Activated naive CD8-positive, alpha-beta T cell treated with anti-CD3 and anti-CD28 coated beads, Interleukin-2, amount 50 U/mL, for 24 hours (primary cell): ENCODE data around the gene TIMM23.
A peak's percentile ranks its signal among the peaks of the same experiment; 100 is the strongest.

Source experiments
- ATAC-seq: fragments of 150-1000 bp; cut with Tn5 transposase; one replicate; pipeline ENCODE4 v1.10.0; 2021
- DNase-seq: peaks from one replicate; pipeline ENCODE4 v3.0.0; 2021
- H3K27ac Mint-ChIP-seq: one replicate; pipeline ENCODE4 v1.8.0; 2021; ENCODE audit warnings: mild to moderate bottlenecking, mixed read lengths
- H3K27me3 Mint-ChIP-seq: one replicate; pipeline ENCODE4 v1.8.0; 2021; ENCODE audit warnings: mixed read lengths
- H3K36me3 Mint-ChIP-seq: one replicate; pipeline ENCODE4 v1.8.0; 2021; ENCODE audit warnings: low read depth, mixed read lengths
- H3K4me1 Mint-ChIP-seq: one replicate; pipeline ENCODE4 v1.8.0; 2021; ENCODE audit warnings: mixed read lengths
- H3K4me3 Mint-ChIP-seq: one replicate; pipeline ENCODE4 v1.8.0; 2021; ENCODE audit warnings: mild to moderate bottlenecking, moderate library complexity, mixed read lengths
- H3K9me3 Mint-ChIP-seq: one replicate; pipeline ENCODE4 v1.8.0; 2021; ENCODE audit warnings: mixed read lengths

Gene TIMM23

GRCh38 chr10:46024948-46025347, 52.7 kb downstream of the TIMM23 start:
- ATAC-seq = no peak
- Mint-ChIP-seq H3K27me3 (no peaks in the 10 kb centered on the region), H3K36me3 (peaks cover 14% of the 10 kb centered on the region), H3K4me3 (peak overlapping the region; percentile 79), H3K4me1 (peaks cover 96% of the 10 kb centered on the region), H3K27ac (no peak overlapping the region), H3K9me3 (no peaks in the 10 kb centered on the region)
- no peak for DNase-seq

GRCh38 chr10:46025406-46025805, 53.1 kb downstream of the TIMM23 start:
- Mint-ChIP-seq H3K27me3 (no peaks in the 10 kb centered on the region), H3K9me3 (no peaks in the 10 kb centered on the region), H3K4me1 (peaks cover 91% of the 10 kb centered on the region), H3K27ac (peak overlapping the region; percentile 43), H3K36me3 (peaks cover 14% of the 10 kb centered on the region), H3K4me3 (no peak overlapping the region)
- DNase-seq = no peak
- no peak for ATAC-seq

DNA sequence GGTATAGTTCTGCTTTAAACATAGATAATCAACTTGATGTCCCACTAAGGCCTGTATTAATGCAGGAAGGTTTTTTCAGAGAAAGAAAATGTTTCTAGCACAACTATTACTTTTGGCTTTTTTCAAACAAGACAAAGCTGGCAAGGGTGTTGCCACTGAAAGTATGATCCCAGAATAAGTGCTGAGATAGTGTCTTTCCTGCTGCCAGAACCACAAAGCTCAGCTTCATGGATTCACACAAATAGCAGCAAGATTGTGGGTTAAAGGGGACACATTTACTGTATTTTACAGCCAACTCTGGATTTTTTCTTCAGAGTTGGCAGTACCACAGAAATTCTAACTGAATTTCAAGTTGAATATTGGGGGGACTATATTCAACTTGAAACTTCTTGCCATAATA, 53.8 kb downstream of the TIMM23 start:
- no peaks in the 10 kb centered on the region for H3K27me3 Mint-ChIP-seq
- H3K36me3 Mint-ChIP-seq = peaks cover 14% of the 10 kb centered on the region
- H3K4me1 Mint-ChIP-seq = peaks cover 91% of the 10 kb centered on the region
- H3K4me3 Mint-ChIP-seq = no peak overlapping the region
- H3K9me3 Mint-ChIP-seq = no peaks in the 10 kb centered on the region
- DNase-seq (no peak), ATAC-seq (no peak)
- no peak overlapping the region for H3K27ac Mint-ChIP-seq

GRCh38 chr10:46028584-46029460, 56.5 kb downstream of the TIMM23 start:
- ATAC-seq (peak; percentile 20), DNase-seq (no peak)
- Mint-ChIP-seq H3K27ac (peak overlapping the region; percentile 97), H3K36me3 (peaks cover 14% of the 10 kb centered on the region), H3K27me3 (peaks cover 2% of the 10 kb centered on the region), H3K4me1 (peaks cover 69% of the 10 kb centered on the region), H3K9me3 (no peaks in the 10 kb centered on the region), H3K4me3 (peak overlapping the region; percentile 97)

GRCh38 chr10:46029461-46030030, 57.3 kb downstream of the TIMM23 start:
- ATAC-seq (no peak), DNase-seq (no peak)
- peaks cover 62% of the 10 kb centered on the region for H3K4me1 Mint-ChIP-seq
- peak overlapping the region; percentile 97 for H3K27ac Mint-ChIP-seq
- H3K4me3 Mint-ChIP-seq = peak overlapping the region; percentile 97
- peaks cover 14% of the 10 kb centered on the region for H3K36me3 Mint-ChIP-seq
- peaks cover 3% of the 10 kb centered on the region for H3K27me3 Mint-ChIP-seq
- no peaks in the 10 kb centered on the region for H3K9me3 Mint-ChIP-seq

DNA sequence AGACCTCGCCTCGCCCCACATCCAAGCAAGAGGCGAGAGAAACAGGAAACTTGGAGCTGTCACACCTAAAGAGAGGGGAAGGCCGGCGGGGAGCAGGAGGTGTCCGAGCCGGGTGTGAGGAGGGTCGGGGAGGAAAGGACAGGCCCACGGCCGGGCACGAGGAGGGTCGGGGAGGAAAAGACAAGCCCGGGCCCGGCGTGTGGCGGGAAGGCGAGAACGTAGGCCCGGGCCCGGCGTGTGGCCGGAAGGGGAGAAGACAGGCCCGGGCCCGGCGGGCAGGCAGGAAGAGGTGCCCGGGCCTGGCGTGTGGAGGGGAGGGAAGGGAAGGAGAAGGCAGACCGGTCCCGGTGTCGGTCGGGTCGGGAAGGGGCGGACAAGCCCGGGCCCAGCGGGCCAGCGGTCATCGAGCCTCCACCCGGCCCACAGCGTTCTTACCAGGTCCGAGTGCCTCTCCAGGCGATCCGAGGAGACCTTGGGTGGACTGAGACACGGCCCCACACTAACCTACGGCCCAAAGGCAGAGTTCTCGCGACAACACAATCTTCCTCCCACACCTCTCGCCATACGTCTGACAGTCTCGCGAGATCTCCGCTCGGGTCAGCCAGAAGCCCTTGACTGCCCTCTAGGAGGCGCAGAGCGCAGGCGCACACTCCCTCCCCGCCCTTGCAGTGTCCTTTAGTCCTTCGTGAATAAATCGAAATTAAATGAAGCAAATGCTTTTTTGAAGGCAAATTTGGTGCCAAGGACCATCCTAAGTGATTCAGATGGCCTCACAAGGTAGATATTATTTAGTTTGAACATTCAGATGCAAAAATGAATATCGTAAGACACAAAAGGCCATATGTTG, 58.0 kb downstream of the TIMM23 start, which contains the start of gene NCOA4:
NCOA4 (minus strand) TSS at position 533 of the 847 bp plus-strand sequence. CDS start 13,943 bp downstream, outside the sequence.
- Mint-ChIP-seq H3K4me1 (peaks cover 54% of the 10 kb centered on the region), H3K4me3 (peak within 1 kb of the TSS; percentile 97), H3K36me3 (peaks cover 14% of the 10 kb centered on the region), H3K27ac (peak within 1 kb of the TSS; percentile 97), H3K27me3 (peaks cover 3% of the 10 kb centered on the region), H3K9me3 (no peaks in the 10 kb centered on the region)
- ATAC-seq = peak; percentile 99
- peak; percentile 95 for DNase-seq

DNA sequence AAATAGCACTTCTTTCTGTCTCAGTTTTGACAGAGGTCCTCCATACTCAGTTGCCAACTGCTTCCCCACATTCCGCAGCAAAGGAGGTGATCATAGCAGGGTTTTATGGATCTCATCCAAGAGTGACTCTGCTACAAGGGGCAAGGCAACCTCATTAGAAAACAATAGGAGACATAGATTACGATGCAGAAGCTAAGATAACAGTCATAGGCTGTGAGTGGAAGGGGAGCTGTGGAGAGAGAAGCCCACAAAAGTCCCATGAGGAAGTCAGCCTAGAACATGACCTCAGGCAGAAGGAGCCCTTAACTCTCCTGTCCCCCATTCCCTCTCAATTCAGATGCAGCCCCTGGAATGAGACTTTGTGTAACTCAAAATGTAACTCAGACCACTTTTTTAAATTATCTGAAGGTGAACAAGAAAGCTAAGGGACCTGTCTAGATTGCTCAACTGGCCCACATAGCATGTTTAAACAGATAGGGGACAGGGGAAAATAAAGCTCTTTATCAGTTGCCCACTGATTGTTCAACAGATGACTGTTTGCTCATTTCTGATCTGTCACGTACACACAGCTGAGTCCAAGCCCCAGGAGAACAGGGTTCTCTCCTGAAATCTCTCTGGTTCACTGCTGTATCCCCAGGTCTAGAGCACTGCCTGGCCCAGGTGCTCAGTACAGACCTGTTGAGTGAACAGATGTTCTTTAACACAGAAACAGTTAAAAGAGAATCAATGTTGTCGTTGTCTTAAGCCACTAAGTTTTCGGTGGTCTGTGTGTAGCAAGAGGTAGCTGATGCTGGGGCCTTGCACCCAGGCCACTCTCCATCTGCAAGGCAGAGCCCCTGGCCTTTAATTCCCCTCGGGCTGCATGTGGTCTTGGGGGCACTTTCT, 59.6 kb downstream of the TIMM23 start:
- Mint-ChIP-seq H3K4me1 (peaks cover 40% of the 10 kb centered on the region), H3K4me3 (no peak overlapping the region)

GRCh38 chr10:46033602-46034011, 61.3 kb downstream of the TIMM23 start:
- DNase-seq = no peak
- peaks cover 3% of the 10 kb centered on the region for H3K27me3 Mint-ChIP-seq
- no peak overlapping the region for H3K27ac Mint-ChIP-seq
- H3K4me1 Mint-ChIP-seq = peaks cover 23% of the 10 kb centered on the region
- H3K4me3 Mint-ChIP-seq = no peak overlapping the region
- no peak for ATAC-seq
- H3K36me3 Mint-ChIP-seq = peaks cover 2% of the 10 kb centered on the region
- no peaks in the 10 kb centered on the region for H3K9me3 Mint-ChIP-seq

More for the DNA sequence above, 59.6 kb downstream of the TIMM23 start:
- DNase-seq (no peak), ATAC-seq (no peak)
- Mint-ChIP-seq H3K9me3 (no peaks in the 10 kb centered on the region), H3K36me3 (peaks cover 11% of the 10 kb centered on the region), H3K27me3 (peaks cover 3% of the 10 kb centered on the region), H3K27ac (peak overlapping the region; percentile 64)

DNA sequence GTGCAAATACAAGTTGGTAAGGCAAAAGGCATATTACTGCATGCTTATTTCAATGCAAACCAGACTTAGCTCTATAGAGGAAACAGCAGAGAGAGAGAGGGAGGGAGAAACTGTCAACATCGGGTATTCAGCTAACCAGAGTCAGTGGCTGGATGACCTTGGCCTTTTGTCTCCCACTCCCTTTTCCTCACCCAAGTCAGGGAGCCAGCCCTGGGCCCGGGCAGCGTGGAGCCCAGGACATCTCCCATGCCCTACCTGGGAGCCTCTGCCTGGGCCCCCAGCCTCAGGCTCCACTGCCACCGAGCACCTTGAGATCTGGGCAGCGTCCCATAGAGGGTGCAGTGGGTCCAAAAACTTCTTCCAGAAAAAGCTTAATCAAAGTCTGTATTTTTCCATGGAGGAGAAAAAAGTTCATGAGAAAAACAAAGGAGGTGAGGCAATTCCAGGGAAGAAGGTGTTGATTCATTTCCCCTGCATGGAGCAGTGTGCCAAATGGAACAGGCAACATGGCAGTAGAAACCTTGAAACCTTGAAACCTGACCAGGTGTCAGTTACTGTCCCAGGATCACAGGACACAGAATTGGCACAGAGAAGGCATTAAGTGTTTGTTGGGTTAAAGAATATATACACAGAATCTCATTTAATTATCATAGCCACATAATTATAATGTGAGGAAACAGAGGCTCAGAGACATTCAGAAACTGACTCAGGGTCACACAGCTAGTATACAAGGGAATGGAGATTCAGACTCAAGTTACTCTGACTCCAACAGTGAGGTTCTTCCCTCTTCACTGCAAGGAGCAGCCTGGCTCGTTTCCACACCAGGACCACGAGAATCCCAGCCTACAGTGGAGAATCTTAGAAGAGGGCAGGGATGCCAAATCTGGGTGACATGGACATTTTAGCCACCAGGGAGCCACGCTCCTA, 63.9 kb downstream of the TIMM23 start:
- peaks cover 3% of the 10 kb centered on the region for H3K4me1 Mint-ChIP-seq
- H3K36me3 Mint-ChIP-seq = no peaks in the 10 kb centered on the region
- H3K9me3 Mint-ChIP-seq = no peaks in the 10 kb centered on the region
- ATAC-seq (no peak), DNase-seq (no peak)
- no peak overlapping the region for H3K27ac Mint-ChIP-seq
- no peak overlapping the region for H3K4me3 Mint-ChIP-seq
- peaks cover 3% of the 10 kb centered on the region for H3K27me3 Mint-ChIP-seq

DNA sequence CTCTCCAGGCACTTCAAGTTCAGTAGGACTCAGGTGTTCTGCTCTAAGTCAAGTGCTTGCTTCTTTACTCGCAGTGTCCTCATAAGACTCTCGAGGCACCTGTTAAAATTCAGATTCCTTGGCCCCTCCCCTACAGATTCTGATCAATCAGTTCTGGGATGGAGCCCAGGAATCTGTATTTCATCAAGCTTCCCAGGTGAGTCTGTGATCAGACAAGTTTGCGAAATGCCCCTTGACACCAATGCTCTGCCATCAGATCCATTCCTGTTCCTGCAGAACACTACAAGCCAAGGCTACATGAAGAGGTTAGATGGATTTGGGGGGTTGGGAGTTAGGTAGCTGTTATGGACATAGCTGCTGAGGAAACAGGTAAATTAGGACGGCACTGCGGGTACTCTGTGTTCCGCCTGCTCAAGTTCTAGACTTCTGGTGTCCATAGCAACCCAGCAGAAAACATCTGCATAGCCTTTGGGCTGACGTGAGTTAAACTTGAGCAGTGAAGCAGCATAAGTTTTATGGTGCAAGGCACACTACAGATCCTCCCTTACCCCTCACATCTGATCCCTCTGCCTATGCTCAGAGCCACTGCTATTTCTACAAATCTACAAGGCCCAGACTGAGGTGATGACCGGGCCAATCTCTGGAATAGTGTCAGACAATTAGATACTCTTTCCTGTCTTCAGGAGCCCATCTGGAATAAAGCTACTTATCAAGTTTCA, 65.0 kb downstream of the TIMM23 start:
- Mint-ChIP-seq H3K27me3 (peaks cover 3% of the 10 kb centered on the region), H3K4me3 (no peak overlapping the region), H3K36me3 (no peaks in the 10 kb centered on the region), H3K9me3 (no peaks in the 10 kb centered on the region), H3K27ac (no peak overlapping the region), H3K4me1 (no peaks in the 10 kb centered on the region)
- DNase-seq (no peak), ATAC-seq (no peak)

- no peaks in the 10 kb centered on the region for H3K9me3 Mint-ChIP-seq
- peaks cover 1% of the 10 kb centered on the region for H3K27me3 Mint-ChIP-seq
- no peak overlapping the region for H3K4me3 Mint-ChIP-seq
- H3K27ac Mint-ChIP-seq = no peak overlapping the region
- ATAC-seq = no peak
- no peak for DNase-seq
- H3K4me1 Mint-ChIP-seq = no peaks in the 10 kb centered on the region
- H3K36me3 Mint-ChIP-seq = no peaks in the 10 kb centered on the region
Observed at GRCh38 chr10:46040004-46040403, 67.7 kb downstream of the TIMM23 start.

- Mint-ChIP-seq H3K36me3 (no peaks in the 10 kb centered on the region), H3K9me3 (no peaks in the 10 kb centered on the region), H3K4me3 (no peak overlapping the region), H3K27me3 (peaks cover 1% of the 10 kb centered on the region), H3K4me1 (no peaks in the 10 kb centered on the region), H3K27ac (no peak overlapping the region)
- no peak for DNase-seq
- no peak for ATAC-seq
Observed at GRCh38 chr10:46042527-46042926, 70.2 kb downstream of the TIMM23 start.
